ENCODE results near the gene HSFX3. TPM values are rescaled to one million over a fixed set of nuclear protein-coding genes. Genes with fewer than 3 reads are reported as not detected.
"Not testable (repeated sequence)": the region's sequence is repeated elsewhere in the genome, so short reads cannot be mapped to it uniquely, and the experiment has no call there.

Gene HSFX3
- total and polyA plus RNA-seq, 2 donors = not detected

GRCh38 chrX:149502923-149503322 is 46.8 kb downstream of the HSFX3 start:
- not testable (repeated sequence) for H3K27ac ChIP-seq (ENCODE audit: low read depth)

GRCh38 chrX:149499766-149500165 is 50.0 kb downstream of the HSFX3 start:
- peaks cover 7% of the 10 kb centered on the region for H3K36me3 ChIP-seq (ENCODE audit: insufficient read depth)
- no peak overlapping the region for H3K27ac ChIP-seq (ENCODE audit: low read depth)
- no peaks in the 10 kb centered on the region for H3K4me1 ChIP-seq (ENCODE audit: insufficient read depth)
- H3K4me3 ChIP-seq (ENCODE audit: low read depth, low read length) = no peak overlapping the region
- 82% methylated on average over 5 of the region's 5 CpGs for WGBS
- DNase-seq (ENCODE audit: extremely low spot score) = no peak

More at GRCh38 chrX:149502923-149503322, 46.8 kb downstream of the HSFX3 start:
- not testable (repeated sequence) for H3K4me3 ChIP-seq (ENCODE audit: low read depth, low read length); H3K36me3 ChIP-seq (ENCODE audit: insufficient read depth); H3K4me1 ChIP-seq (ENCODE audit: insufficient read depth); DNase-seq (ENCODE audit: extremely low spot score)
- WGBS = 77% methylated on average over 5 of the region's 5 CpGs

DNA sequence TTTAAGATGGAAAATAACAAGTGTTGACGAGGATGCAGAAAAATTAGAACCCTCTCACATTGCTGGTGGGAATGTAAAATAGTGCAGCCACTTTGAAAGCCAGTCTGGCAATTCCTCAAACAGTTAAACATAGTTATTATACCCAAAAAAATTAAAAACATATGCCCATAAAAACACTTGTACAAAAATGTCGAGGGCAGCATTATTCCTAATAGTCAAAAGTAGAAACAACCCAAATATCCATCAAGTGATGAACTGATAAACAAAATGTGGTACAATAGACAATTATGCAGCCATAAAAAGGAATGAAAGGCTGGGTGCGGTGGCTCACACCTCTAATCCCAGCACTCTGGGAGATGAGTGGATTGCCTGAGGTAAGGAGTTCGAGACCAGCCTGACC is 51.0 kb downstream of the HSFX3 start:
- peaks cover 7% of the 10 kb centered on the region for H3K36me3 ChIP-seq (ENCODE audit: insufficient read depth)
- H3K4me3 ChIP-seq (ENCODE audit: low read depth, low read length) = no peak overlapping the region
- DNase-seq (ENCODE audit: extremely low spot score) = no peak
- no peak overlapping the region for H3K27ac ChIP-seq (ENCODE audit: low read depth)
- WGBS = 83% methylated on average over 4 of the region's 4 CpGs
- no peaks in the 10 kb centered on the region for H3K4me1 ChIP-seq (ENCODE audit: insufficient read depth)

Other genes with a start within 250 kb of the HSFX3 start
- 44.3 TPM for gene IDS, start 44.6 kb downstream of the HSFX3 start, total RNA-seq
- gene IDS, start 44.6 kb downstream of the HSFX3 start, polyA plus RNA-seq = 62.6 TPM
- gene EOLA1, start 8.9 kb downstream of the HSFX3 start, total RNA-seq = 10.2 TPM
- 20.1 TPM for gene EOLA1, start 8.9 kb downstream of the HSFX3 start, polyA plus RNA-seq
- not detected for gene MAGEA9B, start 37.5 kb upstream of the HSFX3 start, total RNA-seq
- not detected for gene MAGEA9B, start 37.5 kb upstream of the HSFX3 start, polyA plus RNA-seq
- gene HSFX2, start 45.4 kb upstream of the HSFX3 start, total RNA-seq = 0.95 TPM
- 1.3 TPM for gene HSFX2, start 45.4 kb upstream of the HSFX3 start, polyA plus RNA-seq
- gene TMEM185A, start 81.9 kb upstream of the HSFX3 start, total RNA-seq = 26.2 TPM
- 23.3 TPM for gene TMEM185A, start 81.9 kb upstream of the HSFX3 start, polyA plus RNA-seq
- gene MAGEA11, start 162.1 kb upstream of the HSFX3 start, total RNA-seq = not detected
- gene MAGEA11, start 162.1 kb upstream of the HSFX3 start, polyA plus RNA-seq = not detected
- gene HSFX1, start 224.1 kb upstream of the HSFX3 start, total RNA-seq = 0.95 TPM
- gene HSFX1, start 224.1 kb upstream of the HSFX3 start, polyA plus RNA-seq = 1.5 TPM
- gene MAGEA9, start 232.0 kb upstream of the HSFX3 start, total RNA-seq = not detected
- not detected for gene MAGEA9, start 232.0 kb upstream of the HSFX3 start, polyA plus RNA-seq